Transverse colon (tissue), 4 donors: Measurements from ENCODE around the gene GRK3. TPM values are rescaled to one million over a fixed set of nuclear protein-coding genes. Genes with fewer than 3 reads are reported as not detected.

ENCODE experiments used
- DNase-seq: peaks from one replicate; pipeline ENCODE4 v3.0.0-alpha.2; 2019
- H3K27ac ChIP-seq, 4 donors: fragments of 200-600 bp; sonication (generic); 2 replicates each; pipeline ENCODE4 v1.5.1; 2016 to 2018; ENCODE audit warnings: inconsistent platforms in 4 of 4
- H3K27me3 ChIP-seq: fragments of 200-600 bp; sonication (generic); 2 replicates; pipeline ENCODE4 v1.5.1; 2017; ENCODE audit warnings: inconsistent platforms
- H3K36me3 ChIP-seq, 4 donors: fragments of 200-600 bp; sonication (generic); 2 replicates each; pipeline ENCODE4 v1.5.1; 2017 to 2019; ENCODE audit warnings: inconsistent platforms in 4 of 4
- H3K4me1 ChIP-seq, 4 donors: fragments of 200-600 bp; sonication (generic); 2 replicates each; pipeline ENCODE4 v1.5.1; 2017 to 2020; ENCODE audit warnings: inconsistent platforms in 4 of 4
- H3K4me3 ChIP-seq, 4 donors: fragments of 200-600 bp; sonication (generic); 1 replicate in 1 of 4; 2 replicates in 3 of 4; pipeline versions ENCODE4 v1.5.1 to v1.6.1; 2017 to 2019; ENCODE audit warnings: inconsistent platforms in 4 of 4
- H3K9me3 ChIP-seq, 2 donors: fragments of 200-600 bp; sonication (generic); 2 replicates each; pipeline ENCODE4 v1.5.1; 2017 to 2019; ENCODE audit warnings: inconsistent platforms in 2 of 2
- EP300 ChIP-seq: sonication (generic); formaldehyde crosslinking; IDR thresholded peaks from one replicate; pipeline ENCODE4 v1.6.1; 2017; ENCODE audit warnings: antibody characterized with exemption, low read depth
- POLR2A ChIP-seq: fragments of 450-650 bp; IDR thresholded peaks from one replicate; pipeline ENCODE4 v1.6.1; 2016; ENCODE audit warnings: antibody characterized with exemption, mild to moderate bottlenecking, moderate library complexity
- POLR2AphosphoS5 ChIP-seq, 3 donors: sonication (generic); formaldehyde crosslinking; IDR thresholded peaks; one replicate each; pipeline ENCODE4 v1.6.1; 2016; ENCODE audit warnings: antibody characterized with exemption in 3 of 3
- WGBS, 2 donors: methylation state at CpG; one replicate each; pipeline ENCODE4 v1.1.5; 2018; ENCODE audit warnings: low coverage in 1 of 2; 5-methylcytosine and 5-hydroxymethylcytosine counted together
- in situ Hi-C, 4 donors: fragments of 200-750 bp; cut with MboI; loops; one replicate each; pipeline versions ENCODE4 v1.15.0 to v1.15.1; 2017; ENCODE audit warnings: low sequenced_read_pairs in 3 of 4, low pct_ligation_motif_present in 1 of 4, low pct_unique_long_range_greater_than_20kb in 1 of 4
- intact Hi-C: fragments of 100-400 bp; cut with DNase I; formaldehyde crosslinking; loops from one replicate; pipeline ENCODE4 v1.15.1; 2023; ENCODE audit warnings: low total_unique reads
- total RNA-seq, 4 donors: library from RNA; depleted of rRNA; stranded (reverse); fragments of >200 nt; gene quantifications; one replicate each; pipeline ENCODE4 v1.1.0, GENCODE V29; 2016
- TF ChIP-seq, protein P1 (sequence below), 5 experiments: fragments of 200-600 bp in 3 of 5; fragments of 450-650 bp in 2 of 5; sonication (generic) in 3 of 5; IDR thresholded peaks; 1 replicate in 2 of 5; 2 replicates in 3 of 5; pipeline ENCODE4 v1.5.1; 2016 to 2017; ENCODE audit warnings: antibody characterized with exemption in 5 of 5, inconsistent platforms in 3 of 5, mild to moderate bottlenecking in 2 of 5, moderate library complexity in 1 of 5

Gene GRK3
- total RNA-seq, 4 donors from 2014 or later: 1.6 to 7.9 (median 4.2) TPM

- Histone ChIP-seq H3K4me3 (no peak overlapping the region), H3K27ac (no peak overlapping the region), H3K27me3 (no peaks in the 10 kb centered on the region), H3K36me3 (no peaks in the 10 kb centered on the region), H3K4me1 (peaks cover 3 to 30% (median 11%) of the 10 kb centered on the region in 4 donors), H3K9me3 (no peaks in the 10 kb centered on the region)
- no peak for DNase-seq
- in situ Hi-C loops (no loop called here), intact Hi-C loops (no loop called here)
- TF ChIP-seq EP300 (no peak), POLR2AphosphoS5 (IDR thresholded peaks at IDR 0.05) (no peak), POLR2A (no peak)
- WGBS, 2 donors: 44% methylated on average over 2 of the region's 2 CpGs
These were observed 104.0 kb downstream of the GRK3 start for GRCh38 chr22:25668437-25668836.

- H3K27ac ChIP-seq: no peak overlapping the region
- DNase-seq: no peak
- WGBS, 2 donors: 77 to 84% methylated on average over 4 to 5 of the region's 5 CpGs
- no peaks in the 10 kb centered on the region for H3K36me3 ChIP-seq
- no peaks in the 10 kb centered on the region for H3K27me3 ChIP-seq
- in situ Hi-C loops: no loop called here
- peaks cover 3 to 30% (median 11%) of the 10 kb centered on the region in 4 donors for H3K4me1 ChIP-seq
- TF ChIP-seq, protein P1, sequence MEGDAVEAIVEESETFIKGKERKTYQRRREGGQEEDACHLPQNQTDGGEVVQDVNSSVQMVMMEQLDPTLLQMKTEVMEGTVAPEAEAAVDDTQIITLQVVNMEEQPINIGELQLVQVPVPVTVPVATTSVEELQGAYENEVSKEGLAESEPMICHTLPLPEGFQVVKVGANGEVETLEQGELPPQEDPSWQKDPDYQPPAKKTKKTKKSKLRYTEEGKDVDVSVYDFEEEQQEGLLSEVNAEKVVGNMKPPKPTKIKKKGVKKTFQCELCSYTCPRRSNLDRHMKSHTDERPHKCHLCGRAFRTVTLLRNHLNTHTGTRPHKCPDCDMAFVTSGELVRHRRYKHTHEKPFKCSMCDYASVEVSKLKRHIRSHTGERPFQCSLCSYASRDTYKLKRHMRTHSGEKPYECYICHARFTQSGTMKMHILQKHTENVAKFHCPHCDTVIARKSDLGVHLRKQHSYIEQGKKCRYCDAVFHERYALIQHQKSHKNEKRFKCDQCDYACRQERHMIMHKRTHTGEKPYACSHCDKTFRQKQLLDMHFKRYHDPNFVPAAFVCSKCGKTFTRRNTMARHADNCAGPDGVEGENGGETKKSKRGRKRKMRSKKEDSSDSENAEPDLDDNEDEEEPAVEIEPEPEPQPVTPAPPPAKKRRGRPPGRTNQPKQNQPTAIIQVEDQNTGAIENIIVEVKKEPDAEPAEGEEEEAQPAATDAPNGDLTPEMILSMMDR (IDR thresholded peaks at IDR 0.05): no peak
- no peak for TF ChIP-seq POLR2AphosphoS5 (IDR thresholded peaks at IDR 0.05)
- TF ChIP-seq EP300: no peak
- no peak for TF ChIP-seq POLR2A
- no peaks in the 10 kb centered on the region for H3K9me3 ChIP-seq
- intact Hi-C loops: no loop called here
- H3K4me3 ChIP-seq: no peak overlapping the region
These were observed 105.0 kb downstream of the GRK3 start for GRCh38 chr22:25669253-25670069.

GRCh38 chr22:25670070-25670461 lies 105.6 kb downstream of the GRK3 start:
- Histone ChIP-seq H3K27me3 (no peaks in the 10 kb centered on the region), H3K4me3 (no peak overlapping the region), H3K36me3 (no peaks in the 10 kb centered on the region), H3K4me1 (peaks cover 3 to 30% (median 11%) of the 10 kb centered on the region in 4 donors), H3K9me3 (no peaks in the 10 kb centered on the region), H3K27ac (no peak overlapping the region)
- no peak for TF ChIP-seq POLR2AphosphoS5 (IDR thresholded peaks at IDR 0.05)
- no peak for TF ChIP-seq EP300
- no peak for TF ChIP-seq POLR2A
- TF ChIP-seq, protein P1 (IDR thresholded peaks at IDR 0.05): no peak
- WGBS, 2 donors: 94 to 97% methylated on average over 5 to 6 of the region's 6 CpGs
- in situ Hi-C loops: no loop called here
- intact Hi-C loops: no loop called here
- no peak for DNase-seq

- DNase-seq: no peak
- TF ChIP-seq, protein P1 (IDR thresholded peaks at IDR 0.05): no peak
- TF ChIP-seq POLR2AphosphoS5 (IDR thresholded peaks at IDR 0.05): no peak
- TF ChIP-seq EP300: no peak
- TF ChIP-seq POLR2A: no peak
- intact Hi-C loops (no loop called here), in situ Hi-C loops (no loop called here)
- H3K36me3 ChIP-seq: no peaks in the 10 kb centered on the region
- 77 to 80% methylated on average over 4 to 5 of the region's 5 CpGs for WGBS, 2 donors
- H3K9me3 ChIP-seq: no peaks in the 10 kb centered on the region
- H3K4me3 ChIP-seq: no peak overlapping the region
- no peaks in the 10 kb centered on the region for H3K27me3 ChIP-seq
- H3K27ac ChIP-seq: no peak overlapping the region
- H3K4me1 ChIP-seq: peaks cover 0 to 12% (median 0%) of the 10 kb centered on the region in 4 donors
These were observed 108.0 kb downstream of the GRK3 start for GRCh38 chr22:25672289-25673084.
